HepG2 (cell line): ENCODE data around the gene SCRN3. TPM values are rescaled to one million over a fixed set of nuclear protein-coding genes. Genes with fewer than 3 reads are reported as not detected.

Experiments used
- ARNTL ChIP-seq: sonication (generic); formaldehyde crosslinking; IDR thresholded peaks from 2 replicates; pipeline ENCODE4 v1.4.0; 2020; ENCODE audit warnings: mild to moderate bottlenecking, missing genetic modification reagents
- CENPT ChIP-seq: sonication (generic); formaldehyde crosslinking; IDR thresholded peaks from 2 replicates; pipeline ENCODE4 v1.8.0; 2022; ENCODE audit warnings: low read depth, mild to moderate bottlenecking, moderate library complexity, missing genetic modification reagents
- DR1 ChIP-seq: sonication (generic); formaldehyde crosslinking; IDR thresholded peaks from 2 replicates; pipeline ENCODE4 v1.8.0; 2021; ENCODE audit warnings: mild to moderate bottlenecking, missing genetic modification reagents, inconsistent platforms
- EEA1 ChIP-seq: sonication (generic); formaldehyde crosslinking; IDR thresholded peaks from 2 replicates; pipeline ENCODE4 v1.5.1; 2020; ENCODE audit warnings: mild to moderate bottlenecking, missing genetic modification reagents, borderline replicate concordance
- TSC22D2 ChIP-seq: sonication (generic); formaldehyde crosslinking; IDR thresholded peaks from 2 replicates; pipeline ENCODE4 v1.5.1; 2020; ENCODE audit warnings: missing genetic modification reagents, mild to moderate bottlenecking, borderline replicate concordance
- ZNF251 ChIP-seq: sonication (generic); formaldehyde crosslinking; IDR thresholded peaks from 2 replicates; pipeline ENCODE4 v1.9.0; 2021; ENCODE audit warnings: mild to moderate bottlenecking, missing genetic modification reagents
- ZNF558 ChIP-seq: sonication (generic); formaldehyde crosslinking; IDR thresholded peaks from 2 replicates; pipeline ENCODE4 v1.9.0; 2022; ENCODE audit warnings: mild to moderate bottlenecking, missing genetic modification reagents, borderline replicate concordance
- ZNF678 ChIP-seq: sonication (generic); formaldehyde crosslinking; IDR thresholded peaks from 2 replicates; pipeline ENCODE4 v1.4.0; 2020; ENCODE audit warnings: mild to moderate bottlenecking, missing genetic modification reagents
- ZNF747 ChIP-seq: sonication (generic); formaldehyde crosslinking; IDR thresholded peaks from 2 replicates; pipeline ENCODE4 v1.8.1; 2023; ENCODE audit warnings: missing genetic modification reagents, mild to moderate bottlenecking, borderline replicate concordance
- ZNF781 ChIP-seq: sonication (generic); formaldehyde crosslinking; IDR thresholded peaks from 2 replicates; pipeline ENCODE4 v1.5.1; 2020; ENCODE audit warnings: borderline replicate concordance, mild to moderate bottlenecking, missing genetic modification reagents; ENCODE audit errors: not compliant biosample characterization
- ZNF790 ChIP-seq: sonication (generic); formaldehyde crosslinking; IDR thresholded peaks from 2 replicates; pipeline ENCODE4 v1.8.0; 2022; ENCODE audit warnings: missing genetic modification reagents, mild to moderate bottlenecking, borderline replicate concordance
- polyA plus RNA-seq, 8 experiments: library from polyadenylated mRNA; depleted of rRNA in 3 of 8; stranded (reverse) in 7 of 8; unstranded in 1 of 8; fragments of >200 nt; fragmentation: Illumina TruSeq in 4 of 8; extraction: Trizol in 4 of 8; gene quantifications; 2 replicates each; pipeline versions ENCODE4 v1.2.1 to v1.2.3, GENCODE V29; 2011 to 2016; ENCODE audit warnings: low read depth in 4 of 8, missing spikeins in 1 of 8, mixed read lengths in 1 of 8; ENCODE audit not compliant: insufficient read depth in 1 of 8
- total RNA-seq, 5 experiments: library from RNA; depleted of rRNA; stranded (reverse); fragments of >200 nt; fragmentation: Illumina TruSeq; extraction: Trizol; gene quantifications; 2 replicates each; pipeline ENCODE4 v1.2.3, GENCODE V29; 2016; ENCODE audit warnings: low read depth in 1 of 5
- TF ChIP-seq, protein P1 (sequence below): sonication (generic); formaldehyde crosslinking; IDR thresholded peaks from 2 replicates; pipeline ENCODE4 v1.5.0; 2020; ENCODE audit warnings: missing genetic modification reagents
- TF ChIP-seq, protein P2 (sequence below): sonication (generic); formaldehyde crosslinking; IDR thresholded peaks from 2 replicates; pipeline ENCODE4 v1.4.0; 2020; ENCODE audit warnings: missing genetic modification reagents
- TF ChIP-seq, protein P3 (sequence below): conservative IDR thresholded peaks from 2 replicates; pipeline ENCODE4 v1.6.1; 2018; ENCODE audit warnings: missing genetic modification reagents
- TF ChIP-seq, protein P4 (sequence below): sonication (generic); formaldehyde crosslinking; IDR thresholded peaks from 2 replicates; pipeline ENCODE4 v1.5.1; 2020; ENCODE audit warnings: missing genetic modification reagents, mild to moderate bottlenecking, borderline replicate concordance
- TF ChIP-seq, protein P5 (sequence below): sonication (generic); formaldehyde crosslinking; IDR thresholded peaks from 2 replicates; pipeline ENCODE4 v1.5.1; 2020; ENCODE audit warnings: missing genetic modification reagents, mild to moderate bottlenecking, borderline replicate concordance
- TF ChIP-seq, protein P6 (sequence below): sonication (generic); formaldehyde crosslinking; IDR thresholded peaks from 2 replicates; pipeline ENCODE4 v1.4.0; 2020; ENCODE audit warnings: mild to moderate bottlenecking, missing genetic modification reagents
- TF ChIP-seq, protein P7 (sequence below): sonication (generic); formaldehyde crosslinking; IDR thresholded peaks from 2 replicates; pipeline ENCODE4 v1.8.1; 2023; ENCODE audit warnings: mild to moderate bottlenecking, missing genetic modification reagents

Gene SCRN3
- total and polyA plus RNA-seq, 2 of the 13 experiments (the other 11 are each of a cell fraction or from before 2014, with no cell fraction given): 6.6 to 11.3 TPM

DNA sequence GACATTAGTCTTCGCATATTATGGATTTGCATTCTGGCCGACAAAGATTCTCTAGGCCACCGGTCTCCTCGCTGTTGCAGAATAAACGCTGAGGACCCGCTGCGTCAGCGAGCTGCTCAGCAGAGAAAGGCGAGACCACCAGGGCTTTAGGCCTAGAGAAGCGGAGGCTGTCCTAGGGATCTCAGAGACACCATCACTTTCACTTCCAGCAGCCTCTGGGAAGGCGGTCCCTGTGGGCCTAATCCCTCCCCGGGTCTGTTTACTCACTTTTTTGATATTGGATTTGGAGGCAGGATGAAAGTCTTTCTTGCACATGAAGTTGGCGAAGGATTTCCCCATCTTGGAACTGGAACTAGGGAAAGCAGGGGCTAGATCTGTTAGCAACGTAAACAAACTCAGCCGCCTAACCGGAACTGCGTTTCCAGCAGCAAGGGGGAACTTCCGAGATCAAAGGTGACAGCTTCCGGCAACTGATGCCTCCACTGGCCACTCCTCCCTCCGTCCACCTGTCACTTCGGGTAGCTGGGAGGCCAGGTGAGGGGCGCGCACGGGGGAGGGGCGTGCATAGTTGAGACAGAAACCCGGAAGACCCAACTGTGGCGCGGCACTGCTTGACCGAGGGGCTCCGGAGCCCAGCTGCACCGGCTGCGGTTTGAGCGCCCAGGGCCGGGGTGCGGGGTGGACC is at the start of gene SCRN3 (continued):
- TF ChIP-seq, protein P1, sequence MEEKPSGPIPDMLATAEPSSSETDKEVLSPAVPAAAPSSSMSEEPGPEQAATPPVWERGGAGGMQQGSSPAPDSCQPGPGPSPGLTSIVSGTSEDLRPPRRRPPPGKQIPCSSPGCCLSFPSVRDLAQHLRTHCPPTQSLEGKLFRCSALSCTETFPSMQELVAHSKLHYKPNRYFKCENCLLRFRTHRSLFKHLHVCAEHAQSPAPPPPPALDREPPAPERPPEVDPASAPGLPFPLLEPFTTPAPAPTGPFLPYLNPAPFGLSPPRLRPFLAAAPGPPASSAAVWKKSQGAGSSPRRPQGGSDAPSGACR: peak; percentile 92
- TF ChIP-seq ZNF781 (CRISPR knock-in tag) (peak; percentile 88), ZNF558 (no peak), EEA1 (CRISPR knock-in tag) (no peak), ARNTL (CRISPR knock-in tag) (peak; percentile 70; the same call in 1 of the 2 replicates), ZNF790 (CRISPR knock-in tag) (no peak; the same call in 1 of the 2 replicates), CENPT (CRISPR knock-in tag) (no peak), ZNF747 (peak; percentile 81; the same call in 1 of the 2 replicates), ZNF678 (CRISPR knock-in tag) (no peak), TSC22D2 (CRISPR knock-in tag) (0 out of 2 replicates have a peak, but pooled peaks have one; percentile 3), DR1 (CRISPR knock-in tag) (no peak), ZNF251 (CRISPR knock-in tag) (no peak)
- TF ChIP-seq, protein P2, sequence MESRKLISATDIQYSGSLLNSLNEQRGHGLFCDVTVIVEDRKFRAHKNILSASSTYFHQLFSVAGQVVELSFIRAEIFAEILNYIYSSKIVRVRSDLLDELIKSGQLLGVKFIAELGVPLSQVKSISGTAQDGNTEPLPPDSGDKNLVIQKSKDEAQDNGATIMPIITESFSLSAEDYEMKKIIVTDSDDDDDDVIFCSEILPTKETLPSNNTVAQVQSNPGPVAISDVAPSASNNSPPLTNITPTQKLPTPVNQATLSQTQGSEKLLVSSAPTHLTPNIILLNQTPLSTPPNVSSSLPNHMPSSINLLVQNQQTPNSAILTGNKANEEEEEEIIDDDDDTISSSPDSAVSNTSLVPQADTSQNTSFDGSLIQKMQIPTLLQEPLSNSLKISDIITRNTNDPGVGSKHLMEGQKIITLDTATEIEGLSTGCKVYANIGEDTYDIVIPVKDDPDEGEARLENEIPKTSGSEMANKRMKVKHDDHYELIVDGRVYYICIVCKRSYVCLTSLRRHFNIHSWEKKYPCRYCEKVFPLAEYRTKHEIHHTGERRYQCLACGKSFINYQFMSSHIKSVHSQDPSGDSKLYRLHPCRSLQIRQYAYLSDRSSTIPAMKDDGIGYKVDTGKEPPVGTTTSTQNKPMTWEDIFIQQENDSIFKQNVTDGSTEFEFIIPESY: 0 out of 2 replicates have a peak, but pooled peaks have one; percentile 15
- TF ChIP-seq, protein P3, sequence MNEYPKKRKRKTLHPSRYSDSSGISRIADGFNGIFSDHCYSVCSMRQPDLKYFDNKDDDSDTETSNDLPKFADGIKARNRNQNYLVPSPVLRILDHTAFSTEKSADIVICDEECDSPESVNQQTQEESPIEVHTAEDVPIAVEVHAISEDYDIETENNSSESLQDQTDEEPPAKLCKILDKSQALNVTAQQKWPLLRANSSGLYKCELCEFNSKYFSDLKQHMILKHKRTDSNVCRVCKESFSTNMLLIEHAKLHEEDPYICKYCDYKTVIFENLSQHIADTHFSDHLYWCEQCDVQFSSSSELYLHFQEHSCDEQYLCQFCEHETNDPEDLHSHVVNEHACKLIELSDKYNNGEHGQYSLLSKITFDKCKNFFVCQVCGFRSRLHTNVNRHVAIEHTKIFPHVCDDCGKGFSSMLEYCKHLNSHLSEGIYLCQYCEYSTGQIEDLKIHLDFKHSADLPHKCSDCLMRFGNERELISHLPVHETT: no peak; the same call in 1 of the 2 replicates
- TF ChIP-seq, protein P4, sequence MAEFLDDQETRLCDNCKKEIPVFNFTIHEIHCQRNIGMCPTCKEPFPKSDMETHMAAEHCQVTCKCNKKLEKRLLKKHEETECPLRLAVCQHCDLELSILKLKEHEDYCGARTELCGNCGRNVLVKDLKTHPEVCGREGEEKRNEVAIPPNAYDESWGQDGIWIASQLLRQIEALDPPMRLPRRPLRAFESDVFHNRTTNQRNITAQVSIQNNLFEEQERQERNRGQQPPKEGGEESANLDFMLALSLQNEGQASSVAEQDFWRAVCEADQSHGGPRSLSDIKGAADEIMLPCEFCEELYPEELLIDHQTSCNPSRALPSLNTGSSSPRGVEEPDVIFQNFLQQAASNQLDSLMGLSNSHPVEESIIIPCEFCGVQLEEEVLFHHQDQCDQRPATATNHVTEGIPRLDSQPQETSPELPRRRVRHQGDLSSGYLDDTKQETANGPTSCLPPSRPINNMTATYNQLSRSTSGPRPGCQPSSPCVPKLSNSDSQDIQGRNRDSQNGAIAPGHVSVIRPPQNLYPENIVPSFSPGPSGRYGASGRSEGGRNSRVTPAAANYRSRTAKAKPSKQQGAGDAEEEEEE: peak; percentile 59; the same call in 1 of the 2 replicates
- TF ChIP-seq, protein P5, sequence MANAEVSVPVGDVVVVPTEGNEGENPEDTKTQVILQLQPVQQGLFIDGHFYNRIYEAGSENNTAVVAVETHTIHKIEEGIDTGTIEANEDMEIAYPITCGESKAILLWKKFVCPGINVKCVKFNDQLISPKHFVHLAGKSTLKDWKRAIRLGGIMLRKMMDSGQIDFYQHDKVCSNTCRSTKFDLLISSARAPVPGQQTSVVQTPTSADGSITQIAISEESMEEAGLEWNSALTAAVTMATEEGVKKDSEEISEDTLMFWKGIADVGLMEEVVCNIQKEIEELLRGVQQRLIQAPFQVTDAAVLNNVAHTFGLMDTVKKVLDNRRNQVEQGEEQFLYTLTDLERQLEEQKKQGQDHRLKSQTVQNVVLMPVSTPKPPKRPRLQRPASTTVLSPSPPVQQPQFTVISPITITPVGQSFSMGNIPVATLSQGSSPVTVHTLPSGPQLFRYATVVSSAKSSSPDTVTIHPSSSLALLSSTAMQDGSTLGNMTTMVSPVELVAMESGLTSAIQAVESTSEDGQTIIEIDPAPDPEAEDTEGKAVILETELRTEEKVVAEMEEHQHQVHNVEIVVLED: peak; percentile 75; the same call in 1 of the 2 replicates
- TF ChIP-seq, protein P6, sequence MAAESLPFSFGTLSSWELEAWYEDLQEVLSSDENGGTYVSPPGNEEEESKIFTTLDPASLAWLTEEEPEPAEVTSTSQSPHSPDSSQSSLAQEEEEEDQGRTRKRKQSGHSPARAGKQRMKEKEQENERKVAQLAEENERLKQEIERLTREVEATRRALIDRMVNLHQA (CRISPR knock-in tag): no peak
- TF ChIP-seq, protein P7, sequence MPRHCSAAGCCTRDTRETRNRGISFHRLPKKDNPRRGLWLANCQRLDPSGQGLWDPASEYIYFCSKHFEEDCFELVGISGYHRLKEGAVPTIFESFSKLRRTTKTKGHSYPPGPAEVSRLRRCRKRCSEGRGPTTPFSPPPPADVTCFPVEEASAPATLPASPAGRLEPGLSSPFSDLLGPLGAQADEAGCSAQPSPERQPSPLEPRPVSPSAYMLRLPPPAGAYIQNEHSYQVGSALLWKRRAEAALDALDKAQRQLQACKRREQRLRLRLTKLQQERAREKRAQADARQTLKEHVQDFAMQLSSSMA (CRISPR knock-in tag): peak; percentile 89; the same call in 1 of the 2 replicates
